HUES6 (cell line): ENCODE measurements around the gene POLR1F.

Experiments
- H3K27ac ChIP-seq: 2 replicates; pipeline ENCODE4 v1.7.0; 2013; ENCODE audit warnings: low read depth, mild to moderate bottlenecking, low read length, inconsistent platforms
- H3K27me3 ChIP-seq: 2 replicates; pipeline ENCODE4 v1.6.1; 2013; ENCODE audit warnings: low read length; ENCODE audit not compliant: control insufficient read depth, insufficient read depth
- H3K36me3 ChIP-seq: 2 replicates; pipeline ENCODE4 v1.6.1; 2013; ENCODE audit warnings: low read length; ENCODE audit not compliant: control insufficient read depth, insufficient read depth
- H3K4me1 ChIP-seq: 2 replicates; pipeline ENCODE4 v1.6.1; 2013; ENCODE audit warnings: low read length; ENCODE audit not compliant: control insufficient read depth, insufficient read depth
- H3K4me3 ChIP-seq: 2 replicates; pipeline ENCODE4 v1.5.1; 2013; ENCODE audit warnings: low read depth, low read length
- H3K9ac ChIP-seq: one replicate; pipeline ENCODE4 v1.6.1; 2013; ENCODE audit warnings: mild to moderate bottlenecking, low read length
- H3K9me3 ChIP-seq: 2 replicates; pipeline ENCODE4 v1.6.1; 2013; ENCODE audit warnings: low read depth, low read length; ENCODE audit not compliant: control insufficient read depth, insufficient read depth

Gene POLR1F, protein sequence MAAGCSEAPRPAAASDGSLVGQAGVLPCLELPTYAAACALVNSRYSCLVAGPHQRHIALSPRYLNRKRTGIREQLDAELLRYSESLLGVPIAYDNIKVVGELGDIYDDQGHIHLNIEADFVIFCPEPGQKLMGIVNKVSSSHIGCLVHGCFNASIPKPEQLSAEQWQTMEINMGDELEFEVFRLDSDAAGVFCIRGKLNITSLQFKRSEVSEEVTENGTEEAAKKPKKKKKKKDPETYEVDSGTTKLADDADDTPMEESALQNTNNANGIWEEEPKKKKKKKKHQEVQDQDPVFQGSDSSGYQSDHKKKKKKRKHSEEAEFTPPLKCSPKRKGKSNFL

DNA sequence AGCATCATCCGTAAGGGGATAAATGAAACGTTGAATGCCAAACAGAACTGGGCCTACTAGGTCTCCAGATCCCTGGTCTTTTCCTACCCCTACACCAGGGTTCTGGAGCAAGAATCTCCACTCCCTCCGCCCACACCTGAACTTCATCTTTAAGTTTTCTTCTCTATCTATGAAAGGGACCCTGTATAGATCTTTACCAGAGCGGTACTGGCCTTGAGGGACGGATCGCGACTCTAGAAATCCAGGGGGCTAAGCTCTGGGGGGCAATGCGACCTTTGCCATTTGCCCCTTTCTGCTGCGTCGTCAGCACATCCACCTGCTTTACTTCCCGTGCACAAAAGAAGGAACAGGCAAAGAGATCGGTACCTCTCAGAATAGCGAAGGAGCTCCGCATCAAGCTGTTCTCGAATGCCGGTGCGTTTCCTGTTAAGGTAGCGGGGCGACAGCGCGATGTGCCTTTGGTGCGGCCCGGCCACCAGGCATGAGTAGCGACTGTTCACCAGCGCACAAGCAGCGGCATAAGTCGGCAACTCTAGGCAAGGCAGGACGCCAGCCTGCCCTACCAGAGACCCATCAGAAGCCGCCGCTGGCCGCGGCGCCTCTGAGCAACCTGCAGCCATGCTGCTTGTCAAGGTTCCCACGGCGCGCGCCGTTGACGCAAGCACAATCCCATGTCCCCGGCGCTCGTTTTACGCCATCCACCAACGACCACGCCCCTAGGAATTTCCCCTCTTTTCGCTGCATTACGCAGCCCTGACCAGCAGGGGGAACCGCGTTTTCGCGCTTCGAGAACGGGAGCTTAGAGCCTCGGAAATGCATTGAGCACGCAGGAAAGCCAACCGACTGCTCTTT lies at the start of gene POLR1F:
Gene POLR1F (minus strand): TSS at position 641 of the 852 bp plus-strand sequence. CDS start 21 bp downstream, at position 620.
- 0 out of 2 replicates have a peak within 1 kb of the TSS, but pooled peaks have one; percentile 24 for H3K27ac ChIP-seq
- peaks cover 19% of the 10 kb centered on the region for H3K4me1 ChIP-seq
- H3K4me3 ChIP-seq: peak within 1 kb of the TSS; percentile 87
- no peaks in the 10 kb centered on the region; the same call in 1 of the 2 replicates for H3K36me3 ChIP-seq
- H3K9me3 ChIP-seq: no peaks in the 10 kb centered on the region
- H3K27me3 ChIP-seq: no peaks in the 10 kb centered on the region
- peak within 1 kb of the TSS; percentile 85 for H3K9ac ChIP-seq

DNA sequence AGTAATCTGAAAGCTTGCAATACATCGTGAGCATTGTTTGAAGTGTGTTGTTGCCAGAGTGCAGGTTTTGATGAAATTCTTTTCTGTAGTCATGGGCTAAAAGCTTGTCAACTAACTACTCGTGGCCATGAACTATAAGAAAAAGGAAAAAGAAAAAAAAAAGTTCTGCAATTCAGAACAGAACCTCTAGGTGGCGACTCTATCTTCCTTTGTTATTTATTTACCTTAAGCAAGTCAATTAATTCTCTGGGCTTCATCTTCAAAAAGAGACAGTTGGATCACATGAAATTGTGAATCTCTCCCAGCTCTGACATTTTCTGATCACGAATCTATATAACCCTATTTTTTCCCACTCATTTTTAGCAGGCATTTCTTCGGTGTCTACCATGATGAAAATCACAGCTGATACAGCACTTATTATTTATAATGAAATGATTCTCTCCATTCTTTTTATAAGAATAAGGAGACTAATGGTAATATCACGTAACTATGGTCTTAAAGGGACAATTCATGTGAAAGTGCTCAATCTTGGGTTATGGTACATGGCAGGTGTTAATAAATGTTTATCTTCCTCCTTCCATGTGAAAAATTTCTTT lies 45.8 kb upstream of the POLR1F start:
- no peak overlapping the region for H3K27ac ChIP-seq
- H3K9me3 ChIP-seq: no peaks in the 10 kb centered on the region
- no peak overlapping the region for H3K9ac ChIP-seq
- no peaks in the 10 kb centered on the region for H3K27me3 ChIP-seq
- no peaks in the 10 kb centered on the region for H3K36me3 ChIP-seq
- H3K4me1 ChIP-seq: no peaks in the 10 kb centered on the region
- H3K4me3 ChIP-seq: no peak overlapping the region

DNA sequence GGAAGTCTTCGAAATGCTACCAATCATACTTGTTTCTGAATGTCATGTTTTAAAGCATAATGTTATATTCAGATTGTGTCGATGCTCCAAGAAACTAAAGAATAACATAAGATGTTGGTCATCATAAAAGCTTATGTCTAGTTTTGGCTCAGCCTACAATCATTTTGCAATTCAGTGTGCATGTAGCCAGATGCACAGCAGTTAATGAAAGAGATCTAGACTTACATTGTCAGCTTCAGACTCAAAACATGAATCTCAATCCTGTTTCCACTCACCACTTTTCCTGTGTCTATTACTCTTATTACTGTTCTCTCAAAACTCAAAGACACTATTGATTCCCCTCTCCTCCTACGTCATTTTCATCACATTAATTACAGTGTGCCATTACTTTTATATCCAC lies 43.2 kb upstream of the POLR1F start:
- Histone ChIP-seq H3K4me1 (no peaks in the 10 kb centered on the region), H3K27ac (no peak overlapping the region), H3K27me3 (no peaks in the 10 kb centered on the region), H3K36me3 (no peaks in the 10 kb centered on the region), H3K4me3 (no peak overlapping the region), H3K9ac (no peak overlapping the region), H3K9me3 (no peaks in the 10 kb centered on the region)

DNA sequence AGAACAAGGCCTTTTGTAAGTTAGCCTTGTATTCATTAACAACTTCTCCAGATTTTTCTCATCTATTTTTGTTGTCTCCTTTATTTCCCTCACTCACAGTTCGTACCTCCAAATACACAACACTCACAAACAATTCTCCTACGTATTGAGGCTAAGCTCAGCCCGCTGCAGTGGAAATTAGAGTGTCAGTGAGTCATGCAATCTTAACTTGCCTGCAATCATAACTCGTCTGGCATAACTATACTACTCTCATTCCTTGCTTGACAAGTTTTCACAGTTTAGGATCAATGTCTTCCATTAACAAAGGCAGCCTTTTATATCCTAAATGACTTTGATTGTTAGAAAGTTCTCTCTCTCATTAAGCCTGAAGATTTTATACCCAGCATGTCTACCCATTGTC lies 40.8 kb upstream of the POLR1F start:
- Histone ChIP-seq H3K4me3 (no peak overlapping the region), H3K36me3 (no peaks in the 10 kb centered on the region), H3K27ac (no peak overlapping the region), H3K4me1 (no peaks in the 10 kb centered on the region), H3K9ac (no peak overlapping the region), H3K27me3 (no peaks in the 10 kb centered on the region), H3K9me3 (no peaks in the 10 kb centered on the region)

DNA sequence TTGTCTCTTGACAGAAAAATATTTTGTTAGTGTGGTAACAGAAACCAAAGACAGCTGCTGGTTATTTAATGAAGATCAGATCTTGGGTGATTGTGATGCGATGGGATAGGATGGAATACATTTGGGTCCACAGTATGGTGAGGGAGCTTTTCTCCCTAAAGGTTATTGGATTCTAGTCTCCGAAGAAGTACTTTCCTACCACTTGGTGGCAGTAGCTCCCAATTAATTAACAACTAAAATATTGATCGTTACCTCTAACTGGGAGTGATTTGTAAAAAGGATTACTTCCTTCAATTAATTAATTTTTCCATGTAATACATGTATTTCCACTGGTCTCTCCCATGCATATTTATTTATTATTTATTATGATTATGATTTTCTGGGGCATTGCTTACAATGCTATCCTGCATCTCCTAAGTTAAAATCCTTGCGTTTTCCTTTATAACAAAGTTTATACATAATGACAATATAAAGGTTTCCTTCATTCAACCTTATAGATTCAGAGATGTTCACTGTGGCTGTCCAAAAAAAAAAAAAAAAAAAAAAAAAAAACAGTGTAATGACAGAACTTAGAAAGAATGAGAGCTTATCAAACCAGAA lies 39.0 kb upstream of the POLR1F start:
- no peak overlapping the region for H3K9ac ChIP-seq
- H3K27ac ChIP-seq: no peak overlapping the region
- no peak overlapping the region for H3K4me3 ChIP-seq
- H3K36me3 ChIP-seq: no peaks in the 10 kb centered on the region
- H3K27me3 ChIP-seq: no peaks in the 10 kb centered on the region
- no peaks in the 10 kb centered on the region for H3K4me1 ChIP-seq
- H3K9me3 ChIP-seq: no peaks in the 10 kb centered on the region

DNA sequence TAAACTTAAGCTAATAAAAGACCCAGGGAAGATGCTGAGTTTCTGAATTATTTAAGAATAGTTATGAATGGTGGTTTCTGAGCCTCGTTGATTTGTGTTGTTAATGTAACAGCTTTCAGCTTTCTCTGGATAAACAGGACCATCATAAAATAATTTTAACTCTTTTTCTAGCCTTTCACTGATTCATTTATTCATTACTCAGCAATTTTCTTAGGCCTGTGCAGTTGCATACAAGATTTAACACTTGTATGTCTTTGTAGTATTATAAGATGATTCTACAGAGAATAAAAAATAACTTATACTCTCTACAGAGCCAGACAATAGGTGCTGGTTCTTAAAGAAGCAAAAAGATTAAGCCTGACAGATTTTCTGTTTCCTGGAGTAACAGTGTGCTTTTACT lies 35.2 kb upstream of the POLR1F start:
- H3K27me3 ChIP-seq: no peaks in the 10 kb centered on the region
- no peak overlapping the region for H3K9ac ChIP-seq
- H3K9me3 ChIP-seq: no peaks in the 10 kb centered on the region
- H3K36me3 ChIP-seq: no peaks in the 10 kb centered on the region
- no peak overlapping the region for H3K27ac ChIP-seq
- H3K4me1 ChIP-seq: no peaks in the 10 kb centered on the region
- H3K4me3 ChIP-seq: no peak overlapping the region

DNA sequence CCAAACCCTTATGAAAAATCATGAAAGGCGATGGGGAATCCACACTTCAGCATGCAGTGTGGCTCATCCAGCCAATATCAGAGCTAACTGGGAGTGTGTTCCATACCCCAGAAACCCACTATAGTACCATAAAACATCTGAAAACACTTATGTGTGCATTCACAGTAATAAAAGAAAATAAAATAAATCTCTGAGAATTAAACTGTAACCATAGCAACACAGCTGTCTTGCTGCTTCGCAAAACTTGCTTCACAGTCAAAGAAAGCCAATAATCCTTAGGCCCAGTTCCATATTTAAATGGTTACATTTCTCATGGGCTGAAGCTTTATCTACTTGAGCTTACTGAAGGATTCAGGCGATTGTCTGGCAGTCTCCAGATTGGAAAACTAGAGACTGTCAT lies 19.9 kb upstream of the POLR1F start:
- H3K27me3 ChIP-seq: no peaks in the 10 kb centered on the region
- no peaks in the 10 kb centered on the region for H3K9me3 ChIP-seq
- H3K4me1 ChIP-seq: no peaks in the 10 kb centered on the region
- no peak overlapping the region for H3K4me3 ChIP-seq
- no peak overlapping the region for H3K9ac ChIP-seq
- no peaks in the 10 kb centered on the region for H3K36me3 ChIP-seq
- no peak overlapping the region for H3K27ac ChIP-seq

DNA sequence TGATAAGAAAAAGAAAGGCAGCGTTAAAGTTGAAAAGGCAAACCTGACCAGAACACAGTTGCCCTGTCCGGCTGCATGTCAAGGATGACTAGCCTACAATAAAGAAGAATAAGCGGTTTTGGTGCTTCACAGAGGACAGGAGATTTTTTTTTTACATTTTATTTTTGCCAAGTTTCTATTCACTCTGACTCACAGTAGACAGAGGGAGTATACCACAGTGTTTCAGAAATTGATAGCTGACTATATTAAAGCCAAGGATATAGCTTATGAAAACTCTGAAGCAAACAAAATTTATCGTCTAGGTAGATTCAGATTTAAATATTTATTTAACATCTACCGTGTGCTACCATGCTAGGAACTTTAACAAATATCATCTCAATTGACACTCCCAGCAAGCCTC lies 16.9 kb upstream of the POLR1F start:
- Histone ChIP-seq H3K9ac (no peak overlapping the region), H3K9me3 (no peaks in the 10 kb centered on the region), H3K4me3 (no peak overlapping the region), H3K27ac (no peak overlapping the region), H3K27me3 (no peaks in the 10 kb centered on the region), H3K36me3 (no peaks in the 10 kb centered on the region), H3K4me1 (no peaks in the 10 kb centered on the region)

DNA sequence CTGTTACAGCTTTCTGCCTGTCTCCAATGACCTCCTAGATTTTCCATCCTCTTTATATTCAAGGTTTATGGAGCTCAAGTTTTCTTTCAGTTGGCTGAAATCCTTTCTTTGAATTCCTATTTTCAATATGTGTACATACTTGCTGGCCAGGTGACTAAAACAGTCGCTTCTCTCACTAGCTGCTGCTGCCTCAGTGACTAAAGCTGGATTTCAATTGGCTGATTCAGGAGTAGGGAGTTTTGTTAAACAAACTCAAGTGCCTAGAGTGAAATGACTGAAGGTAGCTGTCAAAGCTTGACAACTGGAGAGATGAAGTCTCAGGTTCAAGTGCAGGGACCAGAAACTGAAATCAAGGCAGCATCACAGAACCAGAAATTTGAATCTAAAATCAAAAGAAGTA lies 6.7 kb upstream of the POLR1F start:
- Histone ChIP-seq H3K36me3 (no peaks in the 10 kb centered on the region), H3K4me1 (no peaks in the 10 kb centered on the region), H3K27me3 (no peaks in the 10 kb centered on the region), H3K4me3 (no peak overlapping the region), H3K9me3 (no peaks in the 10 kb centered on the region), H3K9ac (no peak overlapping the region), H3K27ac (no peak overlapping the region)

DNA sequence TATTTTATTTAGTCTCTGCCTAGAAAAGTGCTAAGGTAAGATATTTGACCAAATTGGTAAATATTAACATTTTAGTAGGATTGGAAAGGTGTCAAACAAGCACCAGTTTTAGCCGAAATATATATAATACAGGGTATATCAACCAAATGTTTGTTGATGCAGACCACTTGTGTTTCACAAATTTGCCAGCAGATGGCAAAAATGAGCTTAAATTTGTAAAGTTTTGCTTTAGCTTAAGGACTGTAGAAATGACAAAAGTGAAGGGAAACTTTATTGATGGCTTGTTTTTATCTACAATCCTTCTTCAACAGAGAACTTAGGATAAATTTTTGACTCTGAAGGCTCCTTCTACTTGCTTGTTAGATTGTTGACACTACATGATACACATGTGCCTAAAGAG lies 4.8 kb upstream of the POLR1F start:
- Histone ChIP-seq H3K36me3 (no peaks in the 10 kb centered on the region), H3K4me3 (no peak overlapping the region), H3K27me3 (no peaks in the 10 kb centered on the region), H3K9me3 (no peaks in the 10 kb centered on the region), H3K9ac (no peak overlapping the region), H3K27ac (no peak overlapping the region), H3K4me1 (no peaks in the 10 kb centered on the region)

DNA sequence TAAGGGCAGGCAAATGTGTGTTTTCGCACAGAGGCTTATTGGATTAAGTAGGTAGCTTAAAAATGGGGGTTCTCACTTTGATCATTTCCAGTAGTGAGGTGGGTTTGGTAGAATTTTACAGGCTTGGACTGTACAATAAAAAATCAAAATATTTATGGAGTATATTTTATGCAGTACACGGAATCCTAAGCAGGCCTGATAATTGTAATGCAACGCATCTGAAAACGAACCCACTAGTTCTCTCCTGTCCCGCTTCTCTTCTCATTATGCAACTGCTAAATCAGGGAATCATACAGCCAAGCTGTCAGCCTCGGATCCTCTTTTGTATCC lies 377 bp upstream of the POLR1F start:
- no peaks in the 10 kb centered on the region for H3K27me3 ChIP-seq

More for the DNA sequence above, 377 bp upstream of the POLR1F start:
- Histone ChIP-seq H3K36me3 (no peaks in the 10 kb centered on the region), H3K4me1 (peaks cover 19% of the 10 kb centered on the region), H3K9ac (no peak overlapping the region), H3K4me3 (0 out of 2 replicates have a peak overlapping the region, but pooled peaks have one; percentile 87), H3K27ac (no peak overlapping the region), H3K9me3 (no peaks in the 10 kb centered on the region)
